Subcutaneous abdominal adipose tissue (tissue), 5 donors: ENCODE results near the gene RAB4A.

Experiments used
- H3K27ac ChIP-seq: one replicate; pipeline ENCODE4 v1.7.0; 2013; ENCODE audit warnings: low read depth, mild to moderate bottlenecking, inconsistent platforms, low read length, moderate library complexity
- H3K27me3 ChIP-seq, 5 donors: one replicate each; pipeline ENCODE4 v1.7.0; 2013; ENCODE audit warnings: low read length in 5 of 5, inconsistent platforms in 1 of 5; ENCODE audit not compliant: control insufficient read depth in 5 of 5, insufficient read depth in 4 of 5
- H3K36me3 ChIP-seq, 5 donors: one replicate each; pipeline ENCODE4 v1.7.0; 2013; ENCODE audit warnings: low read length in 5 of 5; ENCODE audit not compliant: control insufficient read depth in 5 of 5, insufficient read depth in 5 of 5
- H3K4me1 ChIP-seq, 5 donors: one replicate each; pipeline ENCODE4 v1.7.0; 2013; ENCODE audit warnings: low read length in 5 of 5, mild to moderate bottlenecking in 3 of 5, moderate library complexity in 1 of 5; ENCODE audit not compliant: control insufficient read depth in 5 of 5, insufficient read depth in 5 of 5
- H3K4me3 ChIP-seq, 5 donors: one replicate each; pipeline ENCODE4 v1.7.0; 2013; ENCODE audit warnings: low read length in 5 of 5, low read depth in 1 of 5
- H3K9ac ChIP-seq, 5 donors: one replicate each; pipeline ENCODE4 v1.7.0; 2013; ENCODE audit warnings: low read length in 5 of 5, mild to moderate bottlenecking in 4 of 5, moderate library complexity in 3 of 5
- H3K9me3 ChIP-seq, 5 donors: one replicate each; pipeline ENCODE4 v1.7.0; 2013; ENCODE audit warnings: low read length in 5 of 5; ENCODE audit not compliant: control insufficient read depth in 5 of 5
- donor health status: healthy.
- donor health status: healthy.
- donor health status: healthy.
- donor health status: healthy.
- donor health status: healthy.

RAB4A gene

DNA sequence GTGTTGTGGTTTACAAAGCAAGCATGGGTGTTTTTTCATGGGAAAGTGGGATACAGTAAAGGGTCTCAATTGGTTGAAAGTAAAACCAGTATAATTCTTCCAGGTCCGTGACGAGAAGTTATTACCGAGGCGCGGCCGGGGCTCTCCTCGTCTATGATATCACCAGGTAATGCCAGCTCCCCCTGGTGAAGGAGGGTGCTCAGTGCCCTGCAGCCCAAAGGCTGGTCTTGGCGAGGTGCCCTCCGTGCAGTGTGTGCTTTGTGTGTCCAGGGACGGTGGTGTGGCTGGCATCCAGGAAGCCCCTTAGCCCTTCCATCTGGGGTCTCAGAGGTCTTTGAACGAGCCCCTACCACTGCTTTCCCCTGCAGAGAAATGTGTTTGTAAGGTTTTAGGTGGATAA is 24.8 kb downstream of the RAB4A start:
- Histone ChIP-seq H3K27ac (no peak overlapping the region), H3K36me3 (peaks cover 17 to 51% (median 30%) of the 10 kb centered on the region in 5 donors), H3K9ac (no peak overlapping the region), H3K27me3 (no peaks in the 10 kb centered on the region), H3K4me1 (no peaks in the 10 kb centered on the region), H3K4me3 (no peak overlapping the region), H3K9me3 (no peaks in the 10 kb centered on the region)

DNA sequence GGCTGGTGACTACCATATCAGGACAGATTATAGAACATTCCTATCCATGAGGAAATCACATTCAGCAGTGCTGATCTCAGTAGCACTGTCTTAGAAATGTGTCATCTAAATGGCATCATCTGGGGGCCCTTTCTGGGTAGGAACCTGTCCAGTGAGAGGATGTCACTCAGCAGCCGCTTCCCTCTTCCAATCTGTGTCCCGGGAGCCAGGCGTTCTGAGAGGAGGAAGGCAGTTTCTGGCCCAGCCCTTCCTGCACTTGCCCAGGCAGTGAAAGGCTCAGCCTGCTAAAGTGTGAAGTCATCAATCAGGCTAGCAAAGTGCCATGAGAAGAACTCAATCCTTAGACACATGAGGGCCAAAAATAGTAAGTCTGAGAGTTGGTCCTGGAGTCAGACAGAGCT is 25.6 kb downstream of the RAB4A start:
- no peak overlapping the region for H3K4me3 ChIP-seq
- no peak overlapping the region for H3K9ac ChIP-seq
- no peaks in the 10 kb centered on the region for H3K27me3 ChIP-seq
- H3K4me1 ChIP-seq = no peaks in the 10 kb centered on the region
- no peaks in the 10 kb centered on the region for H3K9me3 ChIP-seq
- H3K27ac ChIP-seq = no peak overlapping the region
- H3K36me3 ChIP-seq = peaks cover 21 to 58% (median 31%) of the 10 kb centered on the region in 5 donors

GRCh38 chr1:229297746-229298145 is 26.8 kb downstream of the RAB4A start:
- Histone ChIP-seq H3K4me1 (no peaks in the 10 kb centered on the region), H3K4me3 (no peak overlapping the region), H3K9me3 (no peaks in the 10 kb centered on the region), H3K27me3 (no peaks in the 10 kb centered on the region), H3K27ac (no peak overlapping the region), H3K36me3 (peaks cover 24 to 58% (median 32%) of the 10 kb centered on the region in 5 donors), H3K9ac (no peak overlapping the region)

- H3K9ac ChIP-seq = no peak overlapping the region
- H3K4me1 ChIP-seq = no peaks in the 10 kb centered on the region
- H3K27me3 ChIP-seq = no peaks in the 10 kb centered on the region
- no peaks in the 10 kb centered on the region for H3K9me3 ChIP-seq
- H3K4me3 ChIP-seq = no peak overlapping the region
- peaks cover 26 to 61% (median 36%) of the 10 kb centered on the region in 5 donors for H3K36me3 ChIP-seq
- H3K27ac ChIP-seq = no peak overlapping the region
Observed at GRCh38 chr1:229298420-229298819, 27.5 kb downstream of the RAB4A start.

DNA sequence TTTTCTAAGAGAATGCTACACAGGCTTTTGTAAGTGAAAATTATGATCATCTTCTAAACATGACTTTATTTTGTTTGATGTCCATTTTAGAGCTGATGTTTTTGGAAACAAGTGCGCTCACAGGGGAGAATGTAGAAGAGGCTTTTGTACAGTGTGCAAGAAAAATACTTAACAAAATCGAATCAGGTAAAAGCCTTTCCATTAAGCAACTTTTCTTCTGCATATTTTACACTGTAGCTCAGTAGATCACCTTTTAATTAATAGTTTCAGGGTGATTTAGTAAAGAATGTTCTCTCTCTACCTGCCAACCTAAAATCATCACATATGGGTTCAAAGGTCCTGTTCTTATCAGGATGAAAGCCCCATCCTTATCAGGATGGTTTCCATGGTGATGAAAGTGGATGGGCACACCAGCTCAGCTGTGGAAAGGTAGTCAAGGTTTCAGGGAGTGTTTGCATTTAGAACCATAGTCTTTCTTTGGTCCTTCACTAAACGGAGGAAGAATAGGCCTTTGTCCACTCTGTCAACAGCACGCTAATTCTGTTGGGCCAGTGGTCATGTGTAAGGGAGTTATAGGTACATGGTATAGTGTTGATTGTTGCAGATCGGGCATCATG is 28.1 kb downstream of the RAB4A start:
- H3K4me1 ChIP-seq = no peaks in the 10 kb centered on the region
- peaks cover 32 to 62% (median 42%) of the 10 kb centered on the region in 5 donors for H3K36me3 ChIP-seq
- no peak overlapping the region for H3K4me3 ChIP-seq
- no peak overlapping the region for H3K27ac ChIP-seq
- no peak overlapping the region for H3K9ac ChIP-seq
- no peaks in the 10 kb centered on the region for H3K27me3 ChIP-seq
- H3K9me3 ChIP-seq = no peaks in the 10 kb centered on the region

- H3K9me3 ChIP-seq = no peaks in the 10 kb centered on the region
- peaks cover 35 to 66% (median 45%) of the 10 kb centered on the region in 5 donors for H3K36me3 ChIP-seq
- no peak overlapping the region for H3K27ac ChIP-seq
- H3K9ac ChIP-seq = no peak overlapping the region
- H3K27me3 ChIP-seq = no peaks in the 10 kb centered on the region
- H3K4me1 ChIP-seq = no peaks in the 10 kb centered on the region
- no peak overlapping the region for H3K4me3 ChIP-seq
Observed at GRCh38 chr1:229300099-229300757, 29.3 kb downstream of the RAB4A start.

DNA sequence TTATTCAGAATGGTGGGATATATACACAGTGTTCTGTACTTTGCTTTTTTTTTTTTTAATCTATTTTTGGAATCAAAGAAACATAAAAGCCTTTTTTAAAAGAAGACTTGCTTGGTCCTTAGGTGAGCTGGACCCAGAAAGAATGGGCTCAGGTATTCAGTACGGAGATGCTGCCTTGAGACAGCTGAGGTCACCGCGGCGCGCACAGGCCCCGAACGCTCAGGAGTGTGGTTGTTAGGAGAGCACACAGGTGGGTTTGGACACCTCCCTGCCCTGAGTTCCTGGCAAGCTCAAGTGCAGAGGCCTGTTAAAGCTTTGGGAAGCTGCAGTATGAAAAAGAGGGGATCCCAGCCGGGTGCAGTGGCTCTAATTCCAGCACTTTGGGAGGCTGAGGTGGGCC is 31.8 kb downstream of the RAB4A start:
- H3K9me3 ChIP-seq = no peaks in the 10 kb centered on the region
- no peaks in the 10 kb centered on the region for H3K4me1 ChIP-seq
- H3K27ac ChIP-seq = no peak overlapping the region
- no peak overlapping the region for H3K9ac ChIP-seq
- no peak overlapping the region for H3K4me3 ChIP-seq
- no peaks in the 10 kb centered on the region for H3K27me3 ChIP-seq
- peaks cover 32 to 58% (median 48%) of the 10 kb centered on the region in 5 donors for H3K36me3 ChIP-seq

GRCh38 chr1:229303855-229304254 is 32.9 kb downstream of the RAB4A start:
- Histone ChIP-seq H3K4me3 (no peak overlapping the region), H3K36me3 (peaks cover 30 to 60% (median 55%) of the 10 kb centered on the region in 5 donors), H3K27ac (no peak overlapping the region), H3K27me3 (no peaks in the 10 kb centered on the region), H3K4me1 (no peaks in the 10 kb centered on the region), H3K9ac (no peak overlapping the region), H3K9me3 (no peaks in the 10 kb centered on the region)

DNA sequence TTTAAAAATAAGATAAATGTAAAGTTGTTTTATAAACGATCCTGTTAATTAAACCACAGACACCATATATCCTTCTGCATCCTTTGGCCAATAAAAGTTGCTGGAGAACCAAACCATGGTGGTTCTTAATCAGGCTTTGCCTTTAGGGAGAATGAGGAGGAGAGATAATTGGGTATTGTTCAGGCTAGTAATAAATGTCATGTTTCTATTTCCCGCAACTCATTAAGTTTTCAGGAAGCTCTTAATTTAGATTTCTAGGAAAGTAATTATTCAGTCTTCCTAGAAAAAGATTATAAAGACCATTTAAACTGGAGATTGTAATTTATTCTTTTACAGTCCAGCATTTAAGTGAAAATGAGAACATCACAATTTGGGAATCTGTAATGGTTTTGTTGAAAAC is 34.5 kb downstream of the RAB4A start:
- Histone ChIP-seq H3K27me3 (no peaks in the 10 kb centered on the region), H3K9ac (no peak overlapping the region), H3K9me3 (no peaks in the 10 kb centered on the region), H3K4me3 (no peak overlapping the region), H3K4me1 (no peaks in the 10 kb centered on the region), H3K36me3 (peaks cover 17 to 46% (median 42%) of the 10 kb centered on the region in 5 donors), H3K27ac (no peak overlapping the region)

- Histone ChIP-seq H3K9ac (no peak overlapping the region), H3K9me3 (no peaks in the 10 kb centered on the region), H3K4me3 (no peak overlapping the region), H3K36me3 (peaks cover 4 to 37% (median 29%) of the 10 kb centered on the region in 5 donors), H3K27ac (no peak overlapping the region), H3K27me3 (no peaks in the 10 kb centered on the region), H3K4me1 (no peaks in the 10 kb centered on the region)
Observed at GRCh38 chr1:229309074-229309473, 38.2 kb downstream of the RAB4A start.
